GM12878 (cell line): ENCODE measurements around the gene MBD6. TPM values are rescaled to one million over a fixed set of nuclear protein-coding genes. Genes with fewer than 3 reads are reported as not detected.

Source experiments
- ATAC-seq: fragments of 200-7000 bp; cut with Tn5 transposase; 3 replicates; pipeline ENCODE4 v1.9.1; 2020; ENCODE audit warnings: mild to moderate bottlenecking, moderate library complexity
- BruUV-seq: library from RNA; stranded (reverse); fragments of 400-500 nt; replicated peaks from 2 replicates; lab custom pipeline; 2021; lab: Mats Ljungman, UMichigan
- CTCF ChIA-PET: fragments of 300-600 bp; sonication (Branson Sonifier 250); formaldehyde crosslinking; extraction: SDS; loops from one replicate; lab custom pipeline; 2021; ENCODE audit warnings: inconsistent platforms; lab: Yijun Ruan, JAX
- POLR2A ChIA-PET: fragments of 350-600 bp; formaldehyde crosslinking; extraction: SDS; loops from one replicate; lab custom pipeline; 2021; ENCODE audit warnings: inconsistent platforms; lab: Charles Lee
- RAD21 ChIA-PET: fragments of 300-600 bp; sonication (Branson Sonifier 250); formaldehyde crosslinking; loops from one replicate; lab custom pipeline; 2023; ENCODE audit warnings: antibody characterized with exemption; ENCODE audit not compliant: unreplicated experiment; lab: Charles Lee
- SMC1A ChIA-PET: fragments of 300-600 bp; sonication (Branson Sonifier 250); formaldehyde crosslinking; loops from one replicate; lab custom pipeline; 2023; ENCODE audit not compliant: unreplicated experiment, uncharacterized antibody; lab: Charles Lee
- DNase-seq: peaks from one replicate; pipeline ENCODE4 v3.0.0-alpha.2; 2011; ENCODE audit warnings: low read depth, low spot score
- FAIRE-seq: peaks from 3 replicates; lab custom pipeline; 2011; peaks lifted over from hg19 to GRCh38; lab: Jason Lieb, UNC
- H2AFZ ChIP-seq: 2 replicates; pipeline ENCODE4 v1.6.0; 2011; ENCODE audit warnings: low read depth, low read length, control low read depth; ENCODE audit not compliant: control insufficient read depth
- H3K27ac ChIP-seq: 2 replicates; pipeline ENCODE4 v1.5.1; 2011; ENCODE audit warnings: control low read depth; ENCODE audit not compliant: control insufficient read depth, insufficient read depth
- H3K27me3 ChIP-seq, 2 experiments: replicated peaks in 1 of 2; 2 replicates each; pipeline versions ENCODE4 v1.6.0 to v1.6.1; 2011; ENCODE audit warnings: low read length in 1 of 2; ENCODE audit not compliant: control insufficient read depth in 2 of 2, insufficient read depth in 2 of 2
- H3K36me3 ChIP-seq, 2 experiments: 2 replicates each; pipeline ENCODE4 v1.5.1; 2011; ENCODE audit warnings: low read length in 1 of 2; ENCODE audit not compliant: control insufficient read depth in 2 of 2, insufficient read depth in 2 of 2
- H3K4me1 ChIP-seq: 2 replicates; pipeline ENCODE4 v1.6.1; 2011; ENCODE audit warnings: mild to moderate bottlenecking, low read length, moderate library complexity, mixed read lengths; ENCODE audit not compliant: control insufficient read depth, insufficient read depth
- H3K4me2 ChIP-seq: 2 replicates; pipeline ENCODE4 v1.6.0; 2011; ENCODE audit warnings: control low read depth; ENCODE audit not compliant: control insufficient read depth, insufficient read depth
- H3K4me3 ChIP-seq: fragments of 200-600 bp; sonication (generic); 2 replicates; pipeline ENCODE4 v1.5.1; 2016
- H3K79me2 ChIP-seq: 2 replicates; pipeline ENCODE4 v1.6.0; 2011; ENCODE audit warnings: low read length; ENCODE audit not compliant: control insufficient read depth, insufficient read depth
- H3K9ac ChIP-seq: 2 replicates; pipeline ENCODE4 v1.8.0; 2011; ENCODE audit warnings: low read length, control low read depth, mixed read lengths; ENCODE audit not compliant: control insufficient read depth, insufficient read depth
- H3K9me3 ChIP-seq: replicated peaks from 3 replicates; pipeline ENCODE4 v1.5.1; 2011; ENCODE audit warnings: mild to moderate bottlenecking, low read length; ENCODE audit not compliant: control insufficient read depth, insufficient read depth
- H4K20me1 ChIP-seq: 2 replicates; pipeline ENCODE4 v1.6.0; 2011; ENCODE audit not compliant: control insufficient read depth, insufficient read depth
- IKZF2 ChIP-seq, 2 experiments: fragments of 450-650 bp; IDR thresholded peaks; 2 replicates each; pipeline ENCODE4 v1.6.1; 2017; ENCODE audit warnings: mild to moderate bottlenecking in 2 of 2, moderate library complexity in 2 of 2
- POU2F2 ChIP-seq: IDR thresholded peaks from 3 replicates; pipeline ENCODE4 v1.6.1; 2011; ENCODE audit warnings: low read depth, mild to moderate bottlenecking, low read length, borderline replicate concordance
- RFX5 ChIP-seq: IDR thresholded peaks from 2 replicates; pipeline ENCODE4 v1.6.1; 2011; ENCODE audit warnings: low read depth, low read length, improper control_type of control experiment
- SUZ12 ChIP-seq: fragments of 200-600 bp; sonication (generic); IDR thresholded peaks from one replicate; pipeline ENCODE4 v1.6.1; 2018; ENCODE audit warnings: antibody characterized with exemption, mild to moderate bottlenecking; ENCODE audit not compliant: unreplicated experiment
- WGBS: methylation state at CpG from one replicate; pipeline ENCODE4 v1.1.6; 2016; ENCODE audit warnings: low lambda C conversion rate; ENCODE audit not compliant: insufficient replicate concordance, insufficient coverage; ENCODE audit errors: missing lambda C conversion rate; 5-methylcytosine and 5-hydroxymethylcytosine counted together
- in situ Hi-C: fragments of 300-500 bp; cut with MboI; formaldehyde crosslinking; loops from 9 replicates; pipeline ENCODE4 v1.14.3; 2018; ENCODE audit warnings: mixed read lengths
- intact Hi-C: fragments of 100-400 bp; cut with micrococcal nuclease; formaldehyde crosslinking; loops from one replicate; pipeline ENCODE4 v1.14.2; 2022; ENCODE audit not compliant: unreplicated experiment
- polyA plus RNA-seq, 11 experiments: library from polyadenylated mRNA; depleted of rRNA in 4 of 11; unstranded in 6 of 11; stranded (reverse) in 5 of 11; fragments of >200 nt; fragmentation: Nextera tagmentation in 4 of 11; fragmentation: Illumina TruSeq in 1 of 11; extraction: Ambion mirVana in 4 of 11; extraction: Trizol in 1 of 11; gene quantifications; 1 replicate in 1 of 11; 2 replicates in 10 of 11; pipeline versions ENCODE4 v1.2.1 to v1.2.3, GENCODE V29; 2011 to 2016; ENCODE audit warnings: inconsistent platforms in 2 of 11, missing spikeins in 2 of 11, low read depth in 1 of 11
- total RNA-seq, 4 experiments: library from RNA; depleted of rRNA in 3 of 4; stranded (reverse); fragments of >200 nt in 3 of 4; fragmentation: Illumina TruSeq in 1 of 4; extraction: Trizol in 1 of 4; gene quantifications; 2 replicates each; pipeline versions ENCODE4 v1.2.1 to v1.2.3, GENCODE V29; 2013 to 2021
- TF ChIP-seq, protein P1 (sequence below): IDR thresholded peaks from 2 replicates; pipeline ENCODE4 v1.6.1; 2012; ENCODE audit warnings: improper control_type of control experiment, low read depth, low read length; ENCODE audit not compliant: insufficient replicate concordance
- TF ChIP-seq, protein P2 (sequence below): IDR thresholded peaks from 2 replicates; pipeline ENCODE4 v1.6.1; 2011; ENCODE audit warnings: borderline replicate concordance, low read depth, mild to moderate bottlenecking, moderate library complexity, mixed read lengths, low read length; ENCODE audit not compliant: insufficient read depth; ENCODE audit errors: extremely low read length

MBD6 gene
- total and polyA plus RNA-seq, 10 of the 15 experiments (the other 5 are each of a cell fraction or from before 2014, with no cell fraction given), result 1.5 to 52.7 (median 6.8) TPM

DNA sequence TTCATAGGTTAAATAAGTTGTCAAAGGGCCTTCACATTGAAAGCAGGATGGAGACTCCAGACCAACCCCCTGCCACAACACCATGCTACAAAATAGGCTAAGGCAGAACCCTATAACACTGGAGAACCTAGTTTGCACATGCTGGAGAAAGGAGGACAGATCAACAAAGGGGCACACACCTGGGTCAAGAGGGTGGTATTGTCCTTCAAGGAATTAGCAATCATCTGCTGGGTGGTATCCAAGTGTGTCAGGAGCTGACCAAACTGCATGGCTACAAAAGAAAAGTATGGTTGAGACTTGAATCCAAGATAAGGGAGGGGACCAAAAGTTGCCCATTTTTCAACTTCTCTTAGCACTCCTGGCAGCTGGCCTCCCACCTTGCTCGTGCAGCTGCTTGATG is 9.2 kb downstream of the MBD6 start:
- TF ChIP-seq, protein P1, sequence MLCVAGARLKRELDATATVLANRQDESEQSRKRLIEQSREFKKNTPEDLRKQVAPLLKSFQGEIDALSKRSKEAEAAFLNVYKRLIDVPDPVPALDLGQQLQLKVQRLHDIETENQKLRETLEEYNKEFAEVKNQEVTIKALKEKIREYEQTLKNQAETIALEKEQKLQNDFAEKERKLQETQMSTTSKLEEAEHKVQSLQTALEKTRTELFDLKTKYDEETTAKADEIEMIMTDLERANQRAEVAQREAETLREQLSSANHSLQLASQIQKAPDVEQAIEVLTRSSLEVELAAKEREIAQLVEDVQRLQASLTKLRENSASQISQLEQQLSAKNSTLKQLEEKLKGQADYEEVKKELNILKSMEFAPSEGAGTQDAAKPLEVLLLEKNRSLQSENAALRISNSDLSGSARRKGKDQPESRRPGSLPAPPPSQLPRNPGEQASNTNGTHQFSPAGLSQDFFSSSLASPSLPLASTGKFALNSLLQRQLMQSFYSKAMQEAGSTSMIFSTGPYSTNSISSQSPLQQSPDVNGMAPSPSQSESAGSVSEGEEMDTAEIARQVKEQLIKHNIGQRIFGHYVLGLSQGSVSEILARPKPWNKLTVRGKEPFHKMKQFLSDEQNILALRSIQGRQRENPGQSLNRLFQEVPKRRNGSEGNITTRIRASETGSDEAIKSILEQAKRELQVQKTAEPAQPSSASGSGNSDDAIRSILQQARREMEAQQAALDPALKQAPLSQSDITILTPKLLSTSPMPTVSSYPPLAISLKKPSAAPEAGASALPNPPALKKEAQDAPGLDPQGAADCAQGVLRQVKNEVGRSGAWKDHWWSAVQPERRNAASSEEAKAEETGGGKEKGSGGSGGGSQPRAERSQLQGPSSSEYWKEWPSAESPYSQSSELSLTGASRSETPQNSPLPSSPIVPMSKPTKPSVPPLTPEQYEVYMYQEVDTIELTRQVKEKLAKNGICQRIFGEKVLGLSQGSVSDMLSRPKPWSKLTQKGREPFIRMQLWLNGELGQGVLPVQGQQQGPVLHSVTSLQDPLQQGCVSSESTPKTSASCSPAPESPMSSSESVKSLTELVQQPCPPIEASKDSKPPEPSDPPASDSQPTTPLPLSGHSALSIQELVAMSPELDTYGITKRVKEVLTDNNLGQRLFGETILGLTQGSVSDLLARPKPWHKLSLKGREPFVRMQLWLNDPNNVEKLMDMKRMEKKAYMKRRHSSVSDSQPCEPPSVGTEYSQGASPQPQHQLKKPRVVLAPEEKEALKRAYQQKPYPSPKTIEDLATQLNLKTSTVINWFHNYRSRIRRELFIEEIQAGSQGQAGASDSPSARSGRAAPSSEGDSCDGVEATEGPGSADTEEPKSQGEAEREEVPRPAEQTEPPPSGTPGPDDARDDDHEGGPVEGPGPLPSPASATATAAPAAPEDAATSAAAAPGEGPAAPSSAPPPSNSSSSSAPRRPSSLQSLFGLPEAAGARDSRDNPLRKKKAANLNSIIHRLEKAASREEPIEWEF, result no peak
- no peak for TF ChIP-seq RFX5
- TF ChIP-seq IKZF2 (IDR thresholded peaks at IDR 0.05), result no peak
- TF ChIP-seq SUZ12, result no peak
- no peak for TF ChIP-seq POU2F2
- TF ChIP-seq, protein P2, sequence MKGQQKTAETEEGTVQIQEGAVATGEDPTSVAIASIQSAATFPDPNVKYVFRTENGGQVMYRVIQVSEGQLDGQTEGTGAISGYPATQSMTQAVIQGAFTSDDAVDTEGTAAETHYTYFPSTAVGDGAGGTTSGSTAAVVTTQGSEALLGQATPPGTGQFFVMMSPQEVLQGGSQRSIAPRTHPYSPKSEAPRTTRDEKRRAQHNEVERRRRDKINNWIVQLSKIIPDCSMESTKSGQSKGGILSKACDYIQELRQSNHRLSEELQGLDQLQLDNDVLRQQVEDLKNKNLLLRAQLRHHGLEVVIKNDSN, result no peak
- RAD21 ChIA-PET, result interaction anchor here (1.2 kb wide), 1 partner anchor 8 kb away, joined by 3 read pairs; no protein-coding TSS in a partner anchor
- in situ Hi-C loops, result no loop called here
- SMC1A ChIA-PET, result no interaction called here
- Histone ChIP-seq H3K79me2 (no peaks in the 10 kb centered on the region), H3K36me3 (peaks cover 13 to 33% of the 10 kb centered on the region in 2 experiments), H3K9me3 (no peaks in the 10 kb centered on the region), H2AFZ (no peak overlapping the region), H3K4me3 (no peak overlapping the region), H4K20me1 (no peaks in the 10 kb centered on the region), H3K27me3 (no peaks in the 10 kb centered on the region), H3K9ac (no peak overlapping the region), H3K4me2 (no peak overlapping the region), H3K4me1 (no peaks in the 10 kb centered on the region), H3K27ac (no peak overlapping the region)
- FAIRE-seq (no peak), DNase-seq (no peak), ATAC-seq (no peak)
- POLR2A ChIA-PET, result interaction anchor here (1.2 to 1.3 kb wide), 2 partner anchors 13 to 15 kb away, joined by 3 read pairs; partner anchors contain the start of gene DCTN2
- intact Hi-C loops, result no loop called here
- 56% methylated on average over 1 of the region's 1 CpG for WGBS
- no TSS peak for BruUV-seq
- CTCF ChIA-PET, result interaction anchor here (1.4 kb wide), 1 partner anchor 15 kb away, joined by 4 read pairs; no protein-coding TSS in a partner anchor
